Activated T-helper 17 cell treated with anti-CD3 and anti-CD28 coated beads, Interleukin-2, amount 50 U/mL, for 72 hours (primary cell): Measurements from ENCODE around the gene SEC22C. TPM values are rescaled to one million over a fixed set of nuclear protein-coding genes. Genes with fewer than 3 reads are reported as not detected.

Experiments used
- total RNA-seq, 2 donors: library from RNA; stranded (reverse); gene quantifications; one replicate each; pipeline ENCODE4 v1.2.3, GENCODE V29; 2022

SEC22C gene
- total RNA-seq, 2 donors from 2014 or later: 32.3 to 46.9 TPM

Other genes with a start within 250 kb of the SEC22C start
- gene LYZL4, start 171.4 kb downstream of the SEC22C start, total RNA-seq: not detected
- gene VIPR1, start 79.3 kb downstream of the SEC22C start, total RNA-seq: 10 to 100 TPM in 1 of 2 donors, 1 to 10 TPM in 1; 1.9 to 12.1 TPM
- gene SS18L2, start 8.9 kb upstream of the SEC22C start, total RNA-seq: 10 to 100 TPM; 55.7 to 69.8 TPM
- 100 to 1,000 TPM in 1 of 2 donors, 10 to 100 TPM in 1; 81.8 to 122 TPM for gene NKTR, start 18.7 kb upstream of the SEC22C start, total RNA-seq
- 1 to 10 TPM in 1 of 2 donors, under 1 TPM in 1; 0.19 to 1.2 TPM for gene ZBTB47, start 71.7 kb upstream of the SEC22C start, total RNA-seq
- not detected for gene KLHL40, start 103.6 kb upstream of the SEC22C start, total RNA-seq
- not detected for gene HHATL, start 120.8 kb upstream of the SEC22C start, total RNA-seq
- gene CCDC13, start 191.3 kb upstream of the SEC22C start, total RNA-seq: under 1 TPM in 1 of 2 donors, not detected in 1; 0.24 TPM
- gene HIGD1A, start 222.5 kb upstream of the SEC22C start, total RNA-seq: 10 to 100 TPM; 46.4 to 84.4 TPM
- 1 to 10 TPM in 1 of 2 donors, under 1 TPM in 1; 0.77 to 1.3 TPM for gene ACKR2, start 227.5 kb upstream of the SEC22C start, total RNA-seq